HCT116 (cell line): ENCODE results near the gene GTF2IRD1.
"Not testable (repeated sequence)": the region's sequence is repeated elsewhere in the genome, so short reads cannot be mapped to it uniquely, and the experiment has no call there.

Experiments
- RAD21 ChIP-seq: IDR thresholded peaks from 2 replicates; pipeline ENCODE4 v1.6.1; 2012; ENCODE audit warnings: low read depth, mild to moderate bottlenecking
- SP1 ChIP-seq: IDR thresholded peaks from 2 replicates; pipeline ENCODE4 v1.6.1; 2012; ENCODE audit warnings: low read depth
- TCF7L2 ChIP-seq: IDR thresholded peaks from 2 replicates; pipeline ENCODE4 v1.7.0; 2011; ENCODE audit warnings: borderline replicate concordance, inconsistent platforms; ENCODE audit not compliant: insufficient read depth, insufficient read length; ENCODE audit errors: extremely low read depth
- YY1 ChIP-seq: IDR thresholded peaks from 2 replicates; pipeline ENCODE4 v1.6.1; 2011; ENCODE audit warnings: low read length, low read depth, moderate library complexity, mild to moderate bottlenecking; ENCODE audit not compliant: insufficient replicate concordance; ENCODE audit errors: extremely low read depth
- TF ChIP-seq, protein P1 (sequence below), 3 experiments: fragments of 200-600 bp in 1 of 3; sonication (generic) in 1 of 3; IDR thresholded peaks in 2 of 3; conservative IDR thresholded peaks in 1 of 3; 2 replicates each; pipeline ENCODE4 v1.5.1; 2012 to 2017; ENCODE audit warnings: low read depth in 2 of 3, low read length in 2 of 3, antibody characterized with exemption in 1 of 3, borderline replicate concordance in 1 of 3, control low read depth in 1 of 3, mild to moderate bottlenecking in 1 of 3, mixed read lengths in 1 of 3, mixed run types in 1 of 3, moderate library complexity in 1 of 3; ENCODE audit not compliant: insufficient read depth in 1 of 3

GRCh38 chr7:74414595-74415333 lies 38.9 kb upstream of the GTF2IRD1 start:
- TF ChIP-seq SP1, RAD21, TCF7L2, YY1: not testable (repeated sequence)
- TF ChIP-seq, protein P1, sequence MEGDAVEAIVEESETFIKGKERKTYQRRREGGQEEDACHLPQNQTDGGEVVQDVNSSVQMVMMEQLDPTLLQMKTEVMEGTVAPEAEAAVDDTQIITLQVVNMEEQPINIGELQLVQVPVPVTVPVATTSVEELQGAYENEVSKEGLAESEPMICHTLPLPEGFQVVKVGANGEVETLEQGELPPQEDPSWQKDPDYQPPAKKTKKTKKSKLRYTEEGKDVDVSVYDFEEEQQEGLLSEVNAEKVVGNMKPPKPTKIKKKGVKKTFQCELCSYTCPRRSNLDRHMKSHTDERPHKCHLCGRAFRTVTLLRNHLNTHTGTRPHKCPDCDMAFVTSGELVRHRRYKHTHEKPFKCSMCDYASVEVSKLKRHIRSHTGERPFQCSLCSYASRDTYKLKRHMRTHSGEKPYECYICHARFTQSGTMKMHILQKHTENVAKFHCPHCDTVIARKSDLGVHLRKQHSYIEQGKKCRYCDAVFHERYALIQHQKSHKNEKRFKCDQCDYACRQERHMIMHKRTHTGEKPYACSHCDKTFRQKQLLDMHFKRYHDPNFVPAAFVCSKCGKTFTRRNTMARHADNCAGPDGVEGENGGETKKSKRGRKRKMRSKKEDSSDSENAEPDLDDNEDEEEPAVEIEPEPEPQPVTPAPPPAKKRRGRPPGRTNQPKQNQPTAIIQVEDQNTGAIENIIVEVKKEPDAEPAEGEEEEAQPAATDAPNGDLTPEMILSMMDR (IDR thresholded peaks at IDR 0.05 in 2 of 3, conservative IDR thresholded peaks at IDR 0.05 in 1 of 3; ENCODE audit: borderline replicate concordance in 1 of 3, insufficient read depth in 1 of 3, low read depth in 2 of 3, low read length in 2 of 3) = not testable (repeated sequence)
